ENCODE measurements around the gene CDKL1. TPM values are rescaled to one million over a fixed set of nuclear protein-coding genes. Genes with fewer than 3 reads are reported as not detected.

CDKL1 gene
- 4.1 and 6.9 TPM in 2 replicates for total RNA-seq

GRCh38 chr14:50396631-50397389 is at the start of gene CDKL1:
TSS of gene CDKL1 (minus strand) at chr14:50396881. CDS start at chr14:50395868, 1,013 bp downstream.

GRCh38 chr14:50311972-50312733 is 84.5 kb downstream of the CDKL1 start, which contains the start of the genes DMAC2L and L2HGDH:
TSS of gene DMAC2L (plus strand) at chr14:50312324. CDS start at chr14:50321488, 9,164 bp downstream.
TSS of gene L2HGDH (minus strand) at chr14:50312229. CDS start at chr14:50312150, 79 bp downstream.

Other genes starting within 250 kb of the CDKL1 start
- gene SOS2, start 165.3 kb downstream of the CDKL1 start, total RNA-seq, result 14.1 and 16.8 TPM in 2 replicates
- 1.9 and 2.2 TPM in 2 replicates for gene L2HGDH, start 84.7 kb downstream of the CDKL1 start, total RNA-seq
- 3.8 and 10.0 TPM in 2 replicates for gene DMAC2L, start 84.6 kb downstream of the CDKL1 start, total RNA-seq
- 65.0 and 67.0 TPM in 2 replicates for gene MAP4K5, start 135.7 kb upstream of the CDKL1 start, total RNA-seq
- gene ATL1, start 163.3 kb upstream of the CDKL1 start, total RNA-seq, result 0.81 and 3.1 TPM in 2 replicates